GM13976 (cell line): ENCODE results near the gene IFTAP.
"Not testable (repeated sequence)": the region's sequence is repeated elsewhere in the genome, so short reads cannot be mapped to it uniquely, and the experiment has no call there.

ENCODE experiments used
- DNase-seq: peaks from one replicate; pipeline ENCODE4 v3.0.0; 2012; ENCODE audit warnings: low spot score
- in situ Hi-C: fragments of 300-500 bp; cut with MboI; formaldehyde crosslinking; loops from one replicate; pipeline ENCODE4 v1.12.0; 2022; ENCODE audit warnings: low sequenced_read_pairs, mixed read lengths, inconsistent platforms; ENCODE audit not compliant: unreplicated experiment
- TF ChIP-seq, protein P1 (sequence below): IDR thresholded peaks from 2 replicates; pipeline ENCODE4 v1.5.1; 2012; ENCODE audit warnings: borderline replicate concordance, mild to moderate bottlenecking; ENCODE audit not compliant: insufficient read depth; ENCODE audit errors: extremely low read depth, missing control alignments, control extremely low read depth

The IFTAP gene

GRCh38 chr11:36672815-36673450 lies 78.6 kb downstream of the IFTAP start:
- in situ Hi-C loops, result no loop called here
- TF ChIP-seq, protein P1, sequence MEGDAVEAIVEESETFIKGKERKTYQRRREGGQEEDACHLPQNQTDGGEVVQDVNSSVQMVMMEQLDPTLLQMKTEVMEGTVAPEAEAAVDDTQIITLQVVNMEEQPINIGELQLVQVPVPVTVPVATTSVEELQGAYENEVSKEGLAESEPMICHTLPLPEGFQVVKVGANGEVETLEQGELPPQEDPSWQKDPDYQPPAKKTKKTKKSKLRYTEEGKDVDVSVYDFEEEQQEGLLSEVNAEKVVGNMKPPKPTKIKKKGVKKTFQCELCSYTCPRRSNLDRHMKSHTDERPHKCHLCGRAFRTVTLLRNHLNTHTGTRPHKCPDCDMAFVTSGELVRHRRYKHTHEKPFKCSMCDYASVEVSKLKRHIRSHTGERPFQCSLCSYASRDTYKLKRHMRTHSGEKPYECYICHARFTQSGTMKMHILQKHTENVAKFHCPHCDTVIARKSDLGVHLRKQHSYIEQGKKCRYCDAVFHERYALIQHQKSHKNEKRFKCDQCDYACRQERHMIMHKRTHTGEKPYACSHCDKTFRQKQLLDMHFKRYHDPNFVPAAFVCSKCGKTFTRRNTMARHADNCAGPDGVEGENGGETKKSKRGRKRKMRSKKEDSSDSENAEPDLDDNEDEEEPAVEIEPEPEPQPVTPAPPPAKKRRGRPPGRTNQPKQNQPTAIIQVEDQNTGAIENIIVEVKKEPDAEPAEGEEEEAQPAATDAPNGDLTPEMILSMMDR, result peak; percentile 48
- DNase-seq, result peak; percentile 32

DNA sequence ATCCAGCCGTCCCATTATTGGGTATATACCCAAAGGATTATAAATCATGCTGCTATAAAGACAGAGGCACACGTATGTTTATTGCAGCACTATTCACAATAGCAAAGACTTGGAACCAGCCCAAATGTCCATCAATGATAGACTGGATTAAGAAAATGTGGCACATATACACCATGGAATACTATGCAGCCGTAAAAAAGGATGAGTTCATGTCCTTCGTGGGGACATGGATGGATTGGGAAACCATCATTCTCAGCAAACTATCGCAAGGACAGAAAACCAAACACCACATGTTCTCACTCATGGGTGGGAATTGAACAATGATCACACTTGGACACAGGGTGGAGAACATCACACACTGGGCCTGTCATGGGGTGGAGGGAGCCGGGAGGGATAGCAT lies 85.2 kb downstream of the IFTAP start:
- in situ Hi-C loops, DNase-seq: not testable (repeated sequence)

GRCh38 chr11:36683818-36684217 lies 89.5 kb downstream of the IFTAP start:
- TF ChIP-seq, protein P1, result no peak
- in situ Hi-C loops, result no loop called here
- DNase-seq, result no peak

GRCh38 chr11:36684840-36685801 lies 90.8 kb downstream of the IFTAP start:
- in situ Hi-C loops, result no loop called here
- TF ChIP-seq, protein P1, result no peak
- no peak for DNase-seq

DNA sequence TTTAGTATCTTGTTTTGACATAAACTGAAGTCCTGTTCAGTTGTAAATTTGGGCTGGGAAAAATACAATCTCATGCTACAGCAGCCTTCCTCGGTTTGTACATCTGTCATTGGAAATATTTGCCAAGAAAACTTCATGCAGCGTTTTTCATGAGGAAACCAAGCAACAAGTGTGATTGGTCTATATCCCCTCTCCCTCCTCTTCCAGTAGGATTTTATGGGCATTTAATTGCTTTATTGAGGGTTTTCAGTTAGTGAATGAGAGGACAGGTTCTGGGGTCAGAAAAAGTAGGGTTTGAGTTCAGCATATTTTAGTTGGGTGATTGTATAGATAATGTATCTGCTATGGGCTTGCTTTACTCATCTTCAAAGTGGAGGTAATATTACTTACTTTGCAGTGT lies 93.8 kb downstream of the IFTAP start:
- TF ChIP-seq, protein P1, result no peak
- DNase-seq, result no peak
- in situ Hi-C loops, result no loop called here

- TF ChIP-seq, protein P1, result no peak
- DNase-seq, result no peak
- in situ Hi-C loops, result no loop called here
Measured at GRCh38 chr11:36688571-36689291, 94.4 kb downstream of the IFTAP start.

DNA sequence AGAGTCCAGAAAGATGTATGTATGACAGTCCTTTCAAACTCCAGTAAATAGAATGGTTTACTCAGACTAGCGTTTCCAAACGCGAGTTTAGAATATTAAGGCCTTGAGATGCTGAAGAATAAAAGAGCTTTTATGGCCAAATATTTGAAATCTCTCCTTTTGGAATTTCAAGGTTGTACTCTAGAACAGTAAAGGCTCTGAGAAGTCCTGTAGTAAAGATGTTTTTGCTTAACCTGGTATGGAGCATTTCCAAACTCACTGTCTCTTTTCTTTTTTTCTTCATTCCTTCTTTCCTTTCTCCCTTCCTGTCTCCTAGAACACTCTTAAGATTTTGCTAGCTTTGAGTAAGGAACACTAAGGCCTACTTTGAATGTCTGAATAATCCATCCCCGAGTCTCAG lies 95.1 kb downstream of the IFTAP start:
- in situ Hi-C loops, result no loop called here
- no peak for DNase-seq
- TF ChIP-seq, protein P1, result no peak
